ENCODE measurements around the gene ARG1.
"Not testable (repeated sequence)": the region's sequence is repeated elsewhere in the genome, so short reads cannot be mapped to it uniquely, and the experiment has no call there.

DNA sequence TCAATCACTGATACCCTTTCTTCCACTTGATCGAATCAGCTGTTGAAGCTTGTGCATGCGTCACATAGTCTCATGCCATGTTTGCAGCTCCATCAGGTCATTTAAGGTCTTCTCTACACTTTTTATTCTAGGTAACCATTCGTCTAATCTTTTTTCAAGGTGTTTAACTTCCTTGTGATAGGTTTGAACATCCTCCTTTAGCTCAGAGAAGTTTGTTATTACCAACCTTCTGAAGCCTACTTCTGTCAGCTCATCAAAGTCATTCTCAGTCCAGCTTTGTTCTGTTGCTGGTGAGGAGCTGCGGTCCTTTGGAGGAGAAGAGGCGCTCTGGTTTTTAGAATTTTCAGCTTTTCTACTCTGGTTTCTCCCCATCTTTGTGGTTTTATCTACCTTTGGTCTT is 42.1 kb upstream of the ARG1 start:
- TF ChIP-seq, protein P1, sequence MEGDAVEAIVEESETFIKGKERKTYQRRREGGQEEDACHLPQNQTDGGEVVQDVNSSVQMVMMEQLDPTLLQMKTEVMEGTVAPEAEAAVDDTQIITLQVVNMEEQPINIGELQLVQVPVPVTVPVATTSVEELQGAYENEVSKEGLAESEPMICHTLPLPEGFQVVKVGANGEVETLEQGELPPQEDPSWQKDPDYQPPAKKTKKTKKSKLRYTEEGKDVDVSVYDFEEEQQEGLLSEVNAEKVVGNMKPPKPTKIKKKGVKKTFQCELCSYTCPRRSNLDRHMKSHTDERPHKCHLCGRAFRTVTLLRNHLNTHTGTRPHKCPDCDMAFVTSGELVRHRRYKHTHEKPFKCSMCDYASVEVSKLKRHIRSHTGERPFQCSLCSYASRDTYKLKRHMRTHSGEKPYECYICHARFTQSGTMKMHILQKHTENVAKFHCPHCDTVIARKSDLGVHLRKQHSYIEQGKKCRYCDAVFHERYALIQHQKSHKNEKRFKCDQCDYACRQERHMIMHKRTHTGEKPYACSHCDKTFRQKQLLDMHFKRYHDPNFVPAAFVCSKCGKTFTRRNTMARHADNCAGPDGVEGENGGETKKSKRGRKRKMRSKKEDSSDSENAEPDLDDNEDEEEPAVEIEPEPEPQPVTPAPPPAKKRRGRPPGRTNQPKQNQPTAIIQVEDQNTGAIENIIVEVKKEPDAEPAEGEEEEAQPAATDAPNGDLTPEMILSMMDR (IDR thresholded peaks at IDR 0.05 in 2 of 3, conservative IDR thresholded peaks at IDR 0.05 in 1 of 3; ENCODE audit: control insufficient read depth in 2 of 3, extremely low read depth in 1 of 3, insufficient read depth in 1 of 3, low read depth in 3 of 3, low read length in 3 of 3), result not testable (repeated sequence)
- not testable (repeated sequence) for TF ChIP-seq TCF7 (IDR thresholded peaks at IDR 0.05; ENCODE audit: borderline replicate concordance)

Measured in GM12878 (cell line).